Measurements from ENCODE around the gene PTCD1.

DNA sequence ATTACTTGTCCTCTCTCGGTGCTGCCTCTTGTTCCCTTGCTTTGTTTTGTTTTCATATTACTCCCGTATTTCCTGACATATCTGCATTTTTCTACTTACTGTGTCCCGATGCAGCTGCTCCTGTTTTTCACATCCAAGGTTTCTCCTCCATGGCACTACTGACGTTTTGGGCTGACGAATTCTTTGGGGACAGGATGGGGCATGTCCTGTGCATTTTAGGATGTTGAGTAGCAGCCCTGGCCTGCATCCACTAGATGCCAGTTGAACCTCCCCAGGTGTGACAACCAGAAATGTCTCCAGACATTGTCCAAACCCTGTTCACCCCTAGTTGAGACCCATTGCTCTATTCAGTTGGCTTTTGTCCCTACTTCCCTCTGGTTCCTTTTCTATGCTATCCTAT is 46.5 kb upstream of the PTCD1 start:
- TF ChIP-seq TAF1 (IDR thresholded peaks at IDR 0.05; ENCODE audit: borderline replicate concordance, low read depth, low read length) = no peak
- TF ChIP-seq POLR2A (IDR thresholded peaks at IDR 0.05; ENCODE audit: low read depth, low read length) = no peak
- 0 out of 2 replicates have a peak, but pooled peaks have one; percentile 3 for TF ChIP-seq POLR2AphosphoS5 (IDR thresholded peaks at IDR 0.05; ENCODE audit: low read depth, low read length)
